Thyroid gland (tissue), 4 donors: ENCODE measurements around the gene CNPY4.

ENCODE experiments used
- CTCF ChIP-seq, 6 experiments: fragments of 200-600 bp in 3 of 6; fragments of 450-650 bp in 3 of 6; sonication (generic) in 3 of 6; IDR thresholded peaks; one replicate each; pipeline ENCODE4 v1.5.1; 2016 to 2019; ENCODE audit warnings: antibody characterized with exemption in 6 of 6, mild to moderate bottlenecking in 2 of 6, inconsistent platforms in 1 of 6, moderate library complexity in 1 of 6
- POLR2A ChIP-seq, 2 donors: fragments of 450-650 bp; IDR thresholded peaks; one replicate each; pipeline ENCODE4 v1.6.1; 2017; ENCODE audit warnings: antibody characterized with exemption in 2 of 2, mild to moderate bottlenecking in 2 of 2, moderate library complexity in 1 of 2

DNA sequence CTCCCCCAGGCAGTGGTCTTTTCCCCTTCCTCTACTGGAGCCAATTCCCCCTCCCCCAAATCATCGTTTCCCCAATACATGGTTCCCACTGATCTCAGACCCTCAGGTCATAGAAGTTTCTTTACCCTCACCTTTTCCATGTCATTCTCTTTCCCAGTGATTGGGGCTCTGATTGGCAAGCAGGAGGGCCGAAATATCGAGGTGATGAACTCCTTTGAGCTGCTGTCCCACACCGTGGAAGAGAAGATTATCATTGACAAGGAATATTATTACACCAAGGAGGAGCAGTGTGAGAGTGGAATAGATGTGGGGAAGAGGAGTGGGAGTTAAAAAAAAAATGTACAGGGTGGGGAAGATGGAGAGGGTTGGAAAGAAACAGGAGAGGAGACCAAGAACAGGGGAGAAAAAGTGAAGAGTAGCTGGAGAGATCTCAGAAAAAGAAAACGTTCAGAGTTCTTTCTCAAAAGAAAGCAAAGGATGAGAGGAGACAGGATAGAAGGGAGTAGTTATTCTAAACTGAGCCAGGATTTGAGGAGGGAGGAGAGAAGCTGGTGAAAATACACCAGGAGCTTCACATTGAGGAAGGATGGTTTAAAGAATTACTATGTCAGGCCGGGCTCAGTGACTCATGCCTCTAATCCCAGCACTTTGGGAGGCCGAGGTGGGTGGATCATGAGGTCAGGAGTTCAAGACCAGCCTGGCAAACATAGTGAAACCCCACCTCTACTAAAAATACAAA is 29.8 kb upstream of the CNPY4 start:
- TF ChIP-seq CTCF (IDR thresholded peaks at IDR 0.05), result no peak
- no peak for TF ChIP-seq POLR2A (IDR thresholded peaks at IDR 0.05)
